GM12892 (cell line): ENCODE measurements around the gene IL1RAPL1.

Source experiments
- POLR2A ChIP-seq: IDR thresholded peaks from 2 replicates; pipeline ENCODE4 v1.6.1; 2011; ENCODE audit warnings: low read depth, low read length, control low read depth
- POLR2AphosphoS5 ChIP-seq: IDR thresholded peaks from 2 replicates; pipeline ENCODE4 v1.6.1; 2011; ENCODE audit warnings: low read depth, low read length, control low read depth
- TAF1 ChIP-seq: IDR thresholded peaks from 2 replicates; pipeline ENCODE4 v1.6.1; 2011; ENCODE audit warnings: low read depth, mild to moderate bottlenecking, control low read depth, low read length, borderline replicate concordance

- TF ChIP-seq POLR2A: no peak
- no peak for TF ChIP-seq POLR2AphosphoS5
- no peak for TF ChIP-seq TAF1
Measured at GRCh38 chrX:29172880-29173279, 585.6 kb downstream of the IL1RAPL1 start.
